Ishikawa (cell line): ENCODE measurements around the gene TMOD3.

Experiments
- EGR1 ChIP-seq: IDR thresholded peaks from 2 replicates; pipeline ENCODE4 v1.6.1; 2012
- EP300 ChIP-seq: IDR thresholded peaks from 2 replicates; pipeline ENCODE4 v1.6.1; 2012; ENCODE audit warnings: borderline replicate concordance
- RAD21 ChIP-seq: IDR thresholded peaks from 2 replicates; pipeline ENCODE4 v1.6.1; 2012; ENCODE audit warnings: low read depth
- TAF1 ChIP-seq: IDR thresholded peaks from 2 replicates; pipeline ENCODE4 v1.6.1; 2012; ENCODE audit warnings: low read depth, mild to moderate bottlenecking
- TF ChIP-seq, protein P1 (sequence below): IDR thresholded peaks from 2 replicates; pipeline ENCODE4 v1.6.1; 2012
- TF ChIP-seq, protein P2 (sequence below): IDR thresholded peaks from 2 replicates; pipeline ENCODE4 v1.6.1; 2012; ENCODE audit warnings: low read depth, mild to moderate bottlenecking

DNA sequence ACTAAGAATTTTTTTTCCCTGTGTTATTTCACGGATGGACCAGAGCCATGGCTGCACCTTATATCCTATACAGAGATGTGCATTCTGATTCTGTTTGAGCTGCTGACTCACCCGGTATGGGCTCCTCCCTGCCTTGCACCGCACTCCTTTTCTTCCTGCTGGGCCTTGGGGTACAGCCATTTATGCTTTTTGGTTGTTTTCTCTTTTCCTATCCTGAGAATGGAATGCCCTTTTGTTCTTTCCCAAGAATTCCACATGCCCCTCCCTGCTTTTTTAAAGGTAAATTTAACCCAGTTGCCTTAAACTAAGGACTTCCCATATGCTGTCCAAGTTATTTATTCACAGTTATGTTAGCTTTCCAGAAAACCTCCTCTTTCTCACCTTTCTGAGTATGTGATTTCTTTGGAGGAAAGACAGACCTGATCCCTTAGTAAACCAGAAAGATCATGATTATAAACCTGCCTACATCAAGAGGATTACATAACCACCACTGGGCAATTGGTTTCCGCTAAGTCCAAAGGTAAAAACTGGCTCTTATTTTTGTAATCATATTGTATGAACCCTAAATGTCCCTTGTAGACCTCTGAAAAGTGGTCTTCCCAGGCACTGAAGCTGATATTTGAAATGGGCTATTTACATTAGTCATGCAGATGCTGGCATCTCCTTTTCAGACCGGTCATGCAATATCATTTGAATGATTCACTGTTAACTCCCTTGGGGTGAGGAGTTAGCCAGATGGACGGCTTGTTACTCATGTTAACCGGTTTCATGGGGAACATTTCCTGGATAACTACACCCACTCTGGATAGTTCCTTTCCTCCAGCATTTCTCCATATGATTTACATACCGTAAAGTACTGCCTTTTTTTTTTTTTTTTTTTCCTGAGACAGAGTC is 45.5 kb downstream of the TMOD3 start:
- TF ChIP-seq, protein P1, sequence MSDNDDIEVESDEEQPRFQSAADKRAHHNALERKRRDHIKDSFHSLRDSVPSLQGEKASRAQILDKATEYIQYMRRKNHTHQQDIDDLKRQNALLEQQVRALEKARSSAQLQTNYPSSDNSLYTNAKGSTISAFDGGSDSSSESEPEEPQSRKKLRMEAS, result no peak
- TF ChIP-seq, protein P2, sequence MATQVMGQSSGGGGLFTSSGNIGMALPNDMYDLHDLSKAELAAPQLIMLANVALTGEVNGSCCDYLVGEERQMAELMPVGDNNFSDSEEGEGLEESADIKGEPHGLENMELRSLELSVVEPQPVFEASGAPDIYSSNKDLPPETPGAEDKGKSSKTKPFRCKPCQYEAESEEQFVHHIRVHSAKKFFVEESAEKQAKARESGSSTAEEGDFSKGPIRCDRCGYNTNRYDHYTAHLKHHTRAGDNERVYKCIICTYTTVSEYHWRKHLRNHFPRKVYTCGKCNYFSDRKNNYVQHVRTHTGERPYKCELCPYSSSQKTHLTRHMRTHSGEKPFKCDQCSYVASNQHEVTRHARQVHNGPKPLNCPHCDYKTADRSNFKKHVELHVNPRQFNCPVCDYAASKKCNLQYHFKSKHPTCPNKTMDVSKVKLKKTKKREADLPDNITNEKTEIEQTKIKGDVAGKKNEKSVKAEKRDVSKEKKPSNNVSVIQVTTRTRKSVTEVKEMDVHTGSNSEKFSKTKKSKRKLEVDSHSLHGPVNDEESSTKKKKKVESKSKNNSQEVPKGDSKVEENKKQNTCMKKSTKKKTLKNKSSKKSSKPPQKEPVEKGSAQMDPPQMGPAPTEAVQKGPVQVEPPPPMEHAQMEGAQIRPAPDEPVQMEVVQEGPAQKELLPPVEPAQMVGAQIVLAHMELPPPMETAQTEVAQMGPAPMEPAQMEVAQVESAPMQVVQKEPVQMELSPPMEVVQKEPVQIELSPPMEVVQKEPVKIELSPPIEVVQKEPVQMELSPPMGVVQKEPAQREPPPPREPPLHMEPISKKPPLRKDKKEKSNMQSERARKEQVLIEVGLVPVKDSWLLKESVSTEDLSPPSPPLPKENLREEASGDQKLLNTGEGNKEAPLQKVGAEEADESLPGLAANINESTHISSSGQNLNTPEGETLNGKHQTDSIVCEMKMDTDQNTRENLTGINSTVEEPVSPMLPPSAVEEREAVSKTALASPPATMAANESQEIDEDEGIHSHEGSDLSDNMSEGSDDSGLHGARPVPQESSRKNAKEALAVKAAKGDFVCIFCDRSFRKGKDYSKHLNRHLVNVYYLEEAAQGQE, result no peak
- TF ChIP-seq TAF1 (no peak), EGR1 (no peak), RAD21 (no peak), EP300 (no peak; the same call in 1 of the 2 replicates)
